Duodenal mucosa (tissue), 2 donors: Measurements from ENCODE around the gene PHEX.

Experiments
- H3K27ac ChIP-seq: one replicate; pipeline ENCODE4 v1.7.0; 2013; ENCODE audit warnings: low read depth, low read length
- H3K27me3 ChIP-seq, 2 donors: one replicate each; pipeline ENCODE4 v1.7.0; 2013; ENCODE audit warnings: low read length in 2 of 2, control low read depth in 1 of 2; ENCODE audit not compliant: insufficient read depth in 2 of 2, control insufficient read depth in 1 of 2
- H3K36me3 ChIP-seq, 2 donors: one replicate each; pipeline ENCODE4 v1.7.0; 2013; ENCODE audit warnings: low read length in 2 of 2, control low read depth in 1 of 2; ENCODE audit not compliant: insufficient read depth in 2 of 2, control insufficient read depth in 1 of 2
- H3K4me1 ChIP-seq, 2 donors: one replicate each; pipeline ENCODE4 v1.7.0; 2013; ENCODE audit warnings: low read length in 2 of 2, control low read depth in 1 of 2; ENCODE audit not compliant: insufficient read depth in 2 of 2, control insufficient read depth in 1 of 2
- H3K4me3 ChIP-seq, 2 donors: one replicate each; pipeline ENCODE4 v1.7.0; 2013; ENCODE audit warnings: low read length in 2 of 2, low read depth in 1 of 2
- H3K9ac ChIP-seq, 2 donors: one replicate each; pipeline ENCODE4 v1.7.0; 2013; ENCODE audit warnings: low read length in 2 of 2, low read depth in 1 of 2
- H3K9me3 ChIP-seq, 2 donors: one replicate each; pipeline ENCODE4 v1.7.0; 2013; ENCODE audit warnings: low read length in 2 of 2, control low read depth in 1 of 2; ENCODE audit not compliant: control insufficient read depth in 1 of 2

The PHEX gene

GRCh38 chrX:22117633-22118032 lies 85.5 kb downstream of the PHEX start:
- Histone ChIP-seq H3K9ac (no peak overlapping the region), H3K36me3 (no peaks in the 10 kb centered on the region), H3K27ac (no peak overlapping the region), H3K4me1 (no peaks in the 10 kb centered on the region), H3K27me3 (no peaks in the 10 kb centered on the region), H3K4me3 (no peak overlapping the region), H3K9me3 (no peaks in the 10 kb centered on the region)

DNA sequence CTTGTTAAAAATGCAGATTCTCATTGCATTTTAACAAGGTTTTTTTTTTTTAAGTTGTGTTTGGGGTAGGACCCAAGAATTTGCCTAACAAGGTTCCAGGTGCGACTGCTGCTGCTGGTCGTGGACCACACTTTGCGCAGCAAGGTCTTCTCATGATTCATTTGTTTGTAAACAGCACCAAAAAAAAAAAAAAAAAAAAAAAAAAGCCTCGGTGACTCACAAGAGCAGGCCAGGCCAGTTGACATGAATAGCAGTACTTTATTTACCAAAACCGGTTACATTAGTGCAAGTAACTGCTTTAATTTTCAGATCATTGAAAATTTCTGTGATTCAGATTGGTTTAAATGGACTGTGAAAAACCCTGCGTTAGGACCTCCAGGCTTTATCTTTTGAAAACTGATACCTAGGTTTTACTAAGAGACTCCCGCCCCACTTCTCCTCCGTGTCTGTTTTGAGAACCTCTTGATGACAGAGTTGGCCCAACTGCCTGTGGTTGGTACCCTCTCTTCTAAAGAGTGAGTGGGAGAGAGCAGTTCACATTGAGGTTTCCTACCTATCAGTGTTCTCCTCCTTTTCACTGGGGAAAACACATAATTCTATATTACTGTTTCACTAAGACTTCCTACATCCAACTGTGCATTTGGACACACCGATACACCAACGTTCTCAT lies 86.2 kb downstream of the PHEX start:
- H3K9me3 ChIP-seq, result no peaks in the 10 kb centered on the region
- H3K9ac ChIP-seq, result no peak overlapping the region
- H3K4me1 ChIP-seq, result no peaks in the 10 kb centered on the region
- no peaks in the 10 kb centered on the region for H3K27me3 ChIP-seq
- H3K36me3 ChIP-seq, result no peaks in the 10 kb centered on the region
- H3K4me3 ChIP-seq, result no peak overlapping the region
- H3K27ac ChIP-seq, result no peak overlapping the region

DNA sequence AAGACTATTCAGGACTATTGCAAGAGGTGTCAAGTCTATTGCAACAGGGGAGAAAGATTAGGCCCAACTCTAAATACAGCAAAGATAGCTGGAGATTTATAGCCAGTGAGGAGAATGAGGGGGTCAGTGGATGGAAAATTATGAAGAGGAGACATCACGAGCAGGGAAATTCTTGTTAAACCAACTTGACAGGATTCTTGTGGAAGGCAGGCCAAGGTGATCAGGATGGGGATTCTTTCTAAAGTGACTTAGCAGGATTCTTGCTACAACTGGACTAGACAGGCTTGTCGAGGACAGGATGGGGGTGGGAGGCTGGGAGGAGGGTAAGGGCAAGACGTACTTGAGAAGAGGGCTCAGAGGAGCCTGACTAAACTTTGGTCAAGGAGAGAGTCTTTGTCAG lies 89.0 kb downstream of the PHEX start:
- Histone ChIP-seq H3K36me3 (no peaks in the 10 kb centered on the region), H3K4me1 (no peaks in the 10 kb centered on the region), H3K27me3 (no peaks in the 10 kb centered on the region), H3K27ac (no peak overlapping the region), H3K4me3 (no peak overlapping the region), H3K9me3 (no peaks in the 10 kb centered on the region), H3K9ac (no peak overlapping the region)

- H3K9ac ChIP-seq, result no peak overlapping the region
- no peak overlapping the region for H3K27ac ChIP-seq
- no peaks in the 10 kb centered on the region for H3K4me1 ChIP-seq
- H3K9me3 ChIP-seq, result no peaks in the 10 kb centered on the region
- H3K27me3 ChIP-seq, result no peaks in the 10 kb centered on the region
- H3K4me3 ChIP-seq, result no peak overlapping the region
- H3K36me3 ChIP-seq, result no peaks in the 10 kb centered on the region
Measured at GRCh38 chrX:22122510-22122909, 90.4 kb downstream of the PHEX start.

DNA sequence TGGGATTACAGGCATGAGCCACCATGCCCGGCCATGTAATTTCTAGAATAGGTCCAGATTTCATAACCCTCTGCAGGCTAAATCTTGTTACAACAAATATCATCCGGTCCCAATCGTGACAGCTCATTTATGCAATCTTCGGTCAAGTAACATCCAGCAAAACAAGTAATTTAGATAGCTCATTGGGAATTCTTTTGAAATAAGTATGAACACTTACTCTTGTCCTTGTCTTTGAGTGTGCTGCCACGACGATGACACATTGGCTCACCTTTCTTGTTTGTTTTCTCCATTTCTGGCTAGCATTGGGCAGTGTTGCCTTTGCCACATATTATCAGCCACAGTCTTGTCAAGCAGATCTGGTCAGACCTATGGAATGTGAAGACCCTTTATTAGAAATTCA lies 92.0 kb downstream of the PHEX start:
- Histone ChIP-seq H3K27ac (no peak overlapping the region), H3K4me1 (no peaks in the 10 kb centered on the region), H3K9me3 (no peaks in the 10 kb centered on the region), H3K9ac (no peak overlapping the region), H3K4me3 (no peak overlapping the region), H3K27me3 (no peaks in the 10 kb centered on the region), H3K36me3 (no peaks in the 10 kb centered on the region)

GRCh38 chrX:22125481-22125880 lies 93.4 kb downstream of the PHEX start:
- Histone ChIP-seq H3K36me3 (no peaks in the 10 kb centered on the region), H3K27ac (no peak overlapping the region), H3K9ac (no peak overlapping the region)

DNA sequence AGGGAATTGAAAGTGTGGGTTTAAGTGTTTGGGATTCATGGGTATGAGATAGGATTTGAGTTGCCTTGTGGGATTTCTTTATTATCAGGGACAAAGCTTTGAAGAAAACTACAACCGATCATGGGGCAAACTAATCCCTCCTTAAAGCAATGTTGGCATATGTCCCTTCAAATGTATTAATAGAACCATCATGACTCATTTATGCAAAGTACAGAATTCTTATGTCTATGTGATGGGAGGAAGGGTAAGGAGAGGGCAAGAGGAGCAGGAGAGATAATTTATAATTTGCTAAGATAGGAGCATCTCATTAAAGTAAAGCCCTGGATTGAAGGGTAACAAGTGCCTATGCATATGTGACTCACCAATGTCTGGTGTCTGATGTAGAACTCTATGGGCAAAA lies 94.2 kb downstream of the PHEX start:
- no peak overlapping the region for H3K4me3 ChIP-seq
- no peaks in the 10 kb centered on the region for H3K9me3 ChIP-seq
- no peaks in the 10 kb centered on the region for H3K27me3 ChIP-seq
- no peak overlapping the region for H3K9ac ChIP-seq
- H3K27ac ChIP-seq, result no peak overlapping the region
- no peaks in the 10 kb centered on the region for H3K36me3 ChIP-seq
- H3K4me1 ChIP-seq, result no peaks in the 10 kb centered on the region

More at GRCh38 chrX:22125481-22125880, 93.4 kb downstream of the PHEX start:
- Histone ChIP-seq H3K4me3 (no peak overlapping the region), H3K4me1 (no peaks in the 10 kb centered on the region), H3K9me3 (no peaks in the 10 kb centered on the region), H3K27me3 (no peaks in the 10 kb centered on the region)

DNA sequence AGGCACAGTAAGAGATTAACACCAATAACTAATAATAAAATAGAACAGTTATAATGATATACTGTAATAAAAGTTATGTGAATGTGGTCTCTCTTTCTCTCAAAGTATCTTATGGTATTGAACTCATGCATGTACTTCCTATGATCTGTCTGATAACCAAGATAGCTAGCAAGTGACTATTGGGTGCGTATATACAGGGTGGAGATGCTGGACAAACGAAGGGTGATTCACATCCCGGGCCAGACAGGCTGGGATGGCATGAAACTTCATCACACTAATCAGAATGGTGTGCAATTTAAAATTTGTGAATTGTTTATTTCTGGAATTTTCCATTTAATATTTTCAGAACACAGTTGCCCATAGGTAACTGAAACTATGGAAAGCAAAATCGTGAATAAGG lies 96.8 kb downstream of the PHEX start:
- H3K4me3 ChIP-seq, result no peak overlapping the region
- no peak overlapping the region for H3K27ac ChIP-seq
- H3K9ac ChIP-seq, result no peak overlapping the region
- no peaks in the 10 kb centered on the region for H3K4me1 ChIP-seq
- no peaks in the 10 kb centered on the region for H3K9me3 ChIP-seq
- H3K36me3 ChIP-seq, result no peaks in the 10 kb centered on the region
- H3K27me3 ChIP-seq, result no peaks in the 10 kb centered on the region

- H3K9ac ChIP-seq, result no peak overlapping the region
- H3K4me3 ChIP-seq, result no peak overlapping the region
- peaks cover 0 to 4% of the 10 kb centered on the region in 2 donors for H3K4me1 ChIP-seq
- no peaks in the 10 kb centered on the region for H3K27me3 ChIP-seq
- H3K36me3 ChIP-seq, result no peaks in the 10 kb centered on the region
- H3K27ac ChIP-seq, result no peak overlapping the region
- no peaks in the 10 kb centered on the region for H3K9me3 ChIP-seq
Measured at GRCh38 chrX:22134681-22135080, 102.6 kb downstream of the PHEX start.

DNA sequence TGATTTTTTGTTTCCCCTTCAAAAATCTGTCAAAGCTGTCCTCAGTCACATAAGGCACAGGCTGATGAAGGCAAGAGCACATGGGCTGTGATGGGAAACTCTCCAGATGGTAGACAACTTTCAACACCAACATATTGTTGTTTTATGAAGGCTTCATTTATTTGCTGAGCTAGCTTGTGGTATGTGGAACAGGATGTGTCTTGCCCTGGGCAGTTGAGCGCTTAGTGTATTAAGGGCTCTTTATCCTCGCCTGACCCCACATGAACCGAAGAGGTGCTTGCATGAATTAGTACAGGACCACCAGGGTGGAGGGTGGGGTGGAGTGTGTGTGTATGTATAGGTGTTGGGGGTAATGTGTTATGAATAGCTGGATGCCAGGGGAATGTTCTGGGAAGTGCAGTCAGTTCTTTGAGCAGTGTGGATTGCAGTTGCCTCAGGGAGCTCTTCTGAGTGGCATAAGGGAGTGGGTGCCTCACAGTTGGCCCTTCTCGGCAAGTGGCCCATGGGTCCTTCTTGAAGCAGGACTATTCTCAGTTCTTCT lies 103.1 kb downstream of the PHEX start:
- Histone ChIP-seq H3K27ac (no peak overlapping the region), H3K4me1 (peaks cover 0 to 4% of the 10 kb centered on the region in 2 donors), H3K27me3 (no peaks in the 10 kb centered on the region), H3K9me3 (no peaks in the 10 kb centered on the region), H3K36me3 (no peaks in the 10 kb centered on the region), H3K9ac (no peak overlapping the region), H3K4me3 (no peak overlapping the region)
